GM19372 (cell line): ENCODE measurements around the gene PGAP3.

ENCODE experiments used
- ATAC-seq: cut with Tn5 transposase; IDR thresholded peaks from one replicate; pipeline ENCODE4 v1.9.1; 2021; ENCODE audit warnings: mild to moderate bottlenecking, low read depth, moderate library complexity; ENCODE audit not compliant: unreplicated experiment

PGAP3 gene

GRCh38 chr17:39640591-39641031, 47.2 kb downstream of the PGAP3 start:
- ATAC-seq = no peak

- no peak for ATAC-seq
These were observed 48.0 kb downstream of the PGAP3 start for GRCh38 chr17:39639566-39640458.

- ATAC-seq = no peak
These were observed 48.8 kb downstream of the PGAP3 start for GRCh38 chr17:39639043-39639442.

- no peak for ATAC-seq
These were observed 49.5 kb downstream of the PGAP3 start for GRCh38 chr17:39638317-39638716.

- ATAC-seq = peak; percentile 84
These were observed 50.7 kb downstream of the PGAP3 start, which contains the start of gene STARD3 for GRCh38 chr17:39636927-39637736. STARD3 (plus strand) TSS chr17:39637144; CDS start chr17:39653532, 16,388 bp downstream.

- peak; percentile 10 for ATAC-seq
These were observed 51.3 kb downstream of the PGAP3 start for GRCh38 chr17:39636587-39636926.

GRCh38 chr17:39635614-39636176, 52.2 kb downstream of the PGAP3 start:
- ATAC-seq = no peak

GRCh38 chr17:39634384-39634871, 53.4 kb downstream of the PGAP3 start:
- no peak for ATAC-seq

GRCh38 chr17:39633570-39634183, 54.2 kb downstream of the PGAP3 start:
- ATAC-seq = no peak

GRCh38 chr17:39632153-39632941, 55.5 kb downstream of the PGAP3 start:
- no peak for ATAC-seq

- ATAC-seq = no peak
These were observed 56.5 kb downstream of the PGAP3 start for GRCh38 chr17:39631403-39631802.

GRCh38 chr17:39629898-39630297, 58.0 kb downstream of the PGAP3 start:
- ATAC-seq = no peak

- ATAC-seq = no peak
These were observed 58.4 kb downstream of the PGAP3 start for GRCh38 chr17:39629494-39629880.

GRCh38 chr17:39628655-39629493, 59.0 kb downstream of the PGAP3 start:
- no peak for ATAC-seq

GRCh38 chr17:39627712-39628516, 59.9 kb downstream of the PGAP3 start:
- ATAC-seq = no peak

GRCh38 chr17:39627047-39627711, 60.7 kb downstream of the PGAP3 start:
- ATAC-seq = no peak
